Thyroid gland (tissue), 4 donors: ENCODE measurements around the gene PANX2. TPM values are rescaled to one million over a fixed set of nuclear protein-coding genes. Genes with fewer than 3 reads are reported as not detected.

ENCODE experiments used
- DNase-seq, 2 donors: peaks; one replicate each; pipeline ENCODE4 v3.0.0-alpha.2; 2019
- H3K27ac ChIP-seq, 3 donors: fragments of 200-600 bp; sonication (generic); 1 replicate in 2 of 3; 2 replicates in 1 of 3; pipeline ENCODE4 v1.5.1; 2016 to 2019; ENCODE audit warnings: mild to moderate bottlenecking in 1 of 3, moderate library complexity in 1 of 3
- H3K27me3 ChIP-seq: fragments of 200-600 bp; sonication (generic); one replicate; pipeline ENCODE4 v1.5.1; 2019
- H3K36me3 ChIP-seq, 2 donors: fragments of 200-600 bp; sonication (generic); one replicate each; pipeline ENCODE4 v1.5.1; 2016 to 2019
- H3K4me1 ChIP-seq, 2 donors: fragments of 200-600 bp; sonication (generic); one replicate each; pipeline ENCODE4 v1.5.1; 2017 to 2019
- H3K4me3 ChIP-seq, 3 donors: fragments of 200-600 bp; sonication (generic); replicated peaks in 1 of 3; 1 replicate in 2 of 3; 2 replicates in 1 of 3; pipeline ENCODE4 v1.5.1; 2016; ENCODE audit warnings: mild to moderate bottlenecking in 1 of 3
- H3K9me3 ChIP-seq: fragments of 200-600 bp; sonication (generic); one replicate; pipeline ENCODE4 v1.5.1; 2017
- CTCF ChIP-seq, 6 experiments: fragments of 200-600 bp in 3 of 6; fragments of 450-650 bp in 3 of 6; sonication (generic) in 3 of 6; IDR thresholded peaks; one replicate each; pipeline ENCODE4 v1.5.1; 2016 to 2019; ENCODE audit warnings: antibody characterized with exemption in 6 of 6, mild to moderate bottlenecking in 2 of 6, inconsistent platforms in 1 of 6, moderate library complexity in 1 of 6
- POLR2A ChIP-seq, 2 donors: fragments of 450-650 bp; IDR thresholded peaks; one replicate each; pipeline ENCODE4 v1.6.1; 2017; ENCODE audit warnings: antibody characterized with exemption in 2 of 2, mild to moderate bottlenecking in 2 of 2, moderate library complexity in 1 of 2
- WGBS, 2 donors: methylation state at CpG; one replicate each; pipeline ENCODE4 v1.1.5; 2017; 5-methylcytosine and 5-hydroxymethylcytosine counted together
- intact Hi-C: fragments of 100-400 bp; cut with DNase I; formaldehyde crosslinking; loops from one replicate; pipeline ENCODE4 v1.15.1; 2023
- total RNA-seq, 4 donors: library from RNA; depleted of rRNA; stranded (reverse); fragments of >200 nt; gene quantifications; one replicate each; pipeline ENCODE4 v1.2.3, GENCODE V29; 2016

PANX2 gene
- total RNA-seq, 4 donors from 2014 or later = 9.0 to 12.1 (median 10.9) TPM

GRCh38 chr22:50188356-50188755 is 17.8 kb downstream of the PANX2 start:
- Histone ChIP-seq H3K27ac (no peak overlapping the region), H3K4me3 (no peak overlapping the region), H3K27me3 (no peaks in the 10 kb centered on the region), H3K36me3 (no peaks in the 10 kb centered on the region), H3K9me3 (no peaks in the 10 kb centered on the region), H3K4me1 (peaks cover 48 to 61% of the 10 kb centered on the region in 2 donors)
- no peak for TF ChIP-seq CTCF (IDR thresholded peaks at IDR 0.05)
- TF ChIP-seq POLR2A (IDR thresholded peaks at IDR 0.05) = no peak
- DNase-seq = no peak
- WGBS, 2 donors = 86 to 94% methylated on average over 1 to 11 of the region's 11 CpGs
- intact Hi-C loops = no loop called here

- H3K9me3 ChIP-seq = no peaks in the 10 kb centered on the region
- no peak overlapping the region for H3K4me3 ChIP-seq
- no peak for DNase-seq
- H3K27ac ChIP-seq = peak overlapping the region; percentile 80 to 91 (median 83)
- no peaks in the 10 kb centered on the region for H3K27me3 ChIP-seq
- H3K4me1 ChIP-seq = peaks cover 41 to 52% of the 10 kb centered on the region in 2 donors
- 84% methylated on average over 10 of the region's 20 CpGs; no CpG with 5 or more reads in 1 of the 2 donors for WGBS, 2 donors
- peaks cover 2 to 4% of the 10 kb centered on the region in 2 donors for H3K36me3 ChIP-seq
- intact Hi-C loops = no loop called here
- TF ChIP-seq POLR2A (IDR thresholded peaks at IDR 0.05) = no peak
- no peak for TF ChIP-seq CTCF (IDR thresholded peaks at IDR 0.05)
Observed at GRCh38 chr22:50189184-50189848, 18.8 kb downstream of the PANX2 start.

- H3K27ac ChIP-seq = peak overlapping the region; percentile 80 to 91 (median 83)
- no peak for DNase-seq
- H3K27me3 ChIP-seq = no peaks in the 10 kb centered on the region
- WGBS, 2 donors = 11 to 22% methylated on average over 3 of the region's 4 CpGs
- peaks cover 7 to 9% of the 10 kb centered on the region in 2 donors for H3K36me3 ChIP-seq
- no peaks in the 10 kb centered on the region for H3K9me3 ChIP-seq
- intact Hi-C loops = no loop called here
- no peak for TF ChIP-seq POLR2A (IDR thresholded peaks at IDR 0.05)
- TF ChIP-seq CTCF (IDR thresholded peaks at IDR 0.05) = no peak
- peak overlapping the region in 1 of 3 donors; percentile 23 for H3K4me3 ChIP-seq
- peaks cover 37 to 47% of the 10 kb centered on the region in 2 donors for H3K4me1 ChIP-seq
Observed at GRCh38 chr22:50189849-50190181, 19.3 kb downstream of the PANX2 start.

GRCh38 chr22:50190182-50190940 is 19.8 kb downstream of the PANX2 start:
- Histone ChIP-seq H3K27me3 (no peaks in the 10 kb centered on the region), H3K9me3 (no peaks in the 10 kb centered on the region), H3K36me3 (peaks cover 11% of the 10 kb centered on the region in 2 donors), H3K4me1 (peaks cover 34 to 41% of the 10 kb centered on the region in 2 donors), H3K4me3 (peak overlapping the region in 2 of 3 donors; percentile 23 to 32), H3K27ac (peak overlapping the region; percentile 80 to 91 (median 83))
- 5 to 7% methylated on average over 26 to 29 of the region's 43 CpGs for WGBS, 2 donors
- peak; percentile 91 to 93 for DNase-seq
- TF ChIP-seq CTCF (IDR thresholded peaks at IDR 0.05) (peak in 2 of 6 experiments; percentile 39 to 51), POLR2A (IDR thresholded peaks at IDR 0.05) (peak in 1 of 2 donors; percentile 59)
- intact Hi-C loops = no loop called here
